Parathyroid adenoma (tissue), 2 donors: ENCODE data around the gene CIC.

Source experiments
- H2AFZ ChIP-seq: fragments of 300-600 bp; sonication (generic); one replicate; pipeline ENCODE4 v1.7.0; 2017; ENCODE audit warnings: antibody characterized with exemption, mild to moderate bottlenecking
- H3K27ac ChIP-seq: fragments of 300-600 bp; sonication (generic); one replicate; pipeline ENCODE4 v1.7.0; 2017
- H3K27me3 ChIP-seq: fragments of 300-600 bp; sonication (generic); one replicate; pipeline ENCODE4 v1.7.0; 2017; ENCODE audit warnings: low read length; ENCODE audit not compliant: control insufficient read depth, insufficient read depth
- H3K36me3 ChIP-seq: fragments of 300-600 bp; sonication (generic); one replicate; pipeline ENCODE4 v1.7.0; 2017; ENCODE audit warnings: low read length; ENCODE audit not compliant: control insufficient read depth, insufficient read depth
- H3K4me1 ChIP-seq: fragments of 300-600 bp; sonication (generic); one replicate; pipeline ENCODE4 v1.7.0; 2017; ENCODE audit warnings: control low read depth
- H3K4me2 ChIP-seq: fragments of 300-600 bp; sonication (generic); one replicate; pipeline ENCODE4 v1.7.0; 2017; ENCODE audit warnings: low read length
- H3K4me3 ChIP-seq: fragments of 300-600 bp; sonication (generic); one replicate; pipeline ENCODE4 v1.7.0; 2017; ENCODE audit warnings: low read depth, low read length
- H3K79me2 ChIP-seq: fragments of 300-600 bp; sonication (generic); one replicate; pipeline ENCODE4 v1.7.0; 2017; ENCODE audit warnings: control low read depth
- H3K9ac ChIP-seq: fragments of 300-600 bp; sonication (generic); one replicate; pipeline ENCODE4 v1.7.0; 2017; ENCODE audit warnings: mild to moderate bottlenecking
- H3K9me3 ChIP-seq: fragments of 300-600 bp; sonication (generic); one replicate; pipeline ENCODE4 v1.7.0; 2017; ENCODE audit warnings: low read length; ENCODE audit not compliant: control insufficient read depth
- CTCF ChIP-seq: fragments of 300-600 bp; sonication (generic); IDR thresholded peaks from one replicate; pipeline ENCODE4 v1.7.0; 2017; ENCODE audit warnings: antibody characterized with exemption, mild to moderate bottlenecking
- donor health status: primary hyperparathyroidism.

Gene CIC

GRCh38 chr19:42271861-42272534 lies 2.9 kb downstream of the CIC start:
- peaks cover 20% of the 10 kb centered on the region for H3K4me1 ChIP-seq
- H3K36me3 ChIP-seq, result no peaks in the 10 kb centered on the region
- H3K4me2 ChIP-seq, result no peak overlapping the region
- H2AFZ ChIP-seq, result no peak overlapping the region
- no peak overlapping the region for H3K9ac ChIP-seq
- no peak overlapping the region for H3K27ac ChIP-seq
- no peak for TF ChIP-seq CTCF
- H3K4me3 ChIP-seq, result no peak overlapping the region
- peaks cover 58% of the 10 kb centered on the region for H3K79me2 ChIP-seq
- H3K9me3 ChIP-seq, result no peaks in the 10 kb centered on the region
- no peaks in the 10 kb centered on the region for H3K27me3 ChIP-seq

GRCh38 chr19:42272535-42272897 lies 3.5 kb downstream of the CIC start:
- H3K27ac ChIP-seq, result no peak overlapping the region
- no peak overlapping the region for H3K4me3 ChIP-seq
- no peak for TF ChIP-seq CTCF
- no peak overlapping the region for H3K4me2 ChIP-seq
- H3K4me1 ChIP-seq, result peaks cover 19% of the 10 kb centered on the region
- H3K9ac ChIP-seq, result no peak overlapping the region
- H3K9me3 ChIP-seq, result no peaks in the 10 kb centered on the region
- no peaks in the 10 kb centered on the region for H3K36me3 ChIP-seq
- peaks cover 61% of the 10 kb centered on the region for H3K79me2 ChIP-seq
- no peak overlapping the region for H2AFZ ChIP-seq
- no peaks in the 10 kb centered on the region for H3K27me3 ChIP-seq

- Histone ChIP-seq H2AFZ (no peak overlapping the region), H3K27ac (no peak overlapping the region), H3K4me2 (no peak overlapping the region), H3K9me3 (no peaks in the 10 kb centered on the region), H3K9ac (no peak overlapping the region), H3K79me2 (peaks cover 62% of the 10 kb centered on the region), H3K4me3 (no peak overlapping the region), H3K4me1 (peaks cover 19% of the 10 kb centered on the region), H3K27me3 (no peaks in the 10 kb centered on the region), H3K36me3 (no peaks in the 10 kb centered on the region)
- TF ChIP-seq CTCF, result no peak
These were observed 3.9 kb downstream of the CIC start for GRCh38 chr19:42272989-42273406.

- peaks cover 62% of the 10 kb centered on the region for H3K79me2 ChIP-seq
- H3K27ac ChIP-seq, result no peak overlapping the region
- H3K9me3 ChIP-seq, result no peaks in the 10 kb centered on the region
- H3K4me3 ChIP-seq, result no peak overlapping the region
- H3K4me2 ChIP-seq, result no peak overlapping the region
- peaks cover 24% of the 10 kb centered on the region for H3K4me1 ChIP-seq
- no peak overlapping the region for H3K9ac ChIP-seq
- no peaks in the 10 kb centered on the region for H3K36me3 ChIP-seq
- no peak for TF ChIP-seq CTCF
- H2AFZ ChIP-seq, result no peak overlapping the region
- H3K27me3 ChIP-seq, result no peaks in the 10 kb centered on the region
These were observed 4.5 kb downstream of the CIC start for GRCh38 chr19:42273407-42274064.
